Suprapubic skin (tissue), 4 donors: ENCODE data around the gene SH2D3C. TPM values are rescaled to one million over a fixed set of nuclear protein-coding genes. Genes with fewer than 3 reads are reported as not detected.

Source experiments
- DNase-seq, 2 donors: peaks; one replicate each; pipeline ENCODE4 v3.0.0-alpha.2; 2019; ENCODE audit warnings: low spot score in 2 of 2
- H3K27ac ChIP-seq: fragments of 200-600 bp; sonication (generic); one replicate; pipeline ENCODE4 v1.5.1; 2019
- H3K27me3 ChIP-seq: fragments of 200-600 bp; sonication (generic); one replicate; pipeline ENCODE4 v1.5.1; 2019
- H3K36me3 ChIP-seq: fragments of 200-600 bp; sonication (generic); one replicate; pipeline ENCODE4 v1.5.1; 2019
- H3K4me1 ChIP-seq: fragments of 200-600 bp; sonication (generic); one replicate; pipeline ENCODE4 v1.5.1; 2019
- H3K4me3 ChIP-seq: fragments of 200-600 bp; sonication (generic); one replicate; pipeline ENCODE4 v1.5.1; 2019; ENCODE audit warnings: mild to moderate bottlenecking
- H3K9me3 ChIP-seq: fragments of 200-600 bp; sonication (generic); one replicate; pipeline ENCODE4 v1.5.1; 2019
- CTCF ChIP-seq, 2 donors: fragments of 200-600 bp in 1 of 2; fragments of 450-650 bp in 1 of 2; sonication (generic) in 1 of 2; IDR thresholded peaks; one replicate each; pipeline ENCODE4 v1.5.1; 2016 to 2019; ENCODE audit warnings: antibody characterized with exemption in 2 of 2, mild to moderate bottlenecking in 1 of 2, moderate library complexity in 1 of 2
- EP300 ChIP-seq: sonication (generic); formaldehyde crosslinking; IDR thresholded peaks from one replicate; pipeline ENCODE4 v1.6.1; 2017; ENCODE audit warnings: antibody characterized with exemption
- POLR2A ChIP-seq, 2 donors: fragments of 450-650 bp; IDR thresholded peaks; one replicate each; pipeline ENCODE4 v1.6.1; 2017; ENCODE audit warnings: antibody characterized with exemption in 2 of 2, mild to moderate bottlenecking in 2 of 2, moderate library complexity in 2 of 2
- POLR2AphosphoS5 ChIP-seq, 3 donors: sonication (generic); formaldehyde crosslinking; IDR thresholded peaks; one replicate each; pipeline ENCODE4 v1.6.1; 2017; ENCODE audit warnings: antibody characterized with exemption in 3 of 3
- WGBS: methylation state at CpG from one replicate; pipeline ENCODE4 v1.1.5; 2018; 5-methylcytosine and 5-hydroxymethylcytosine counted together
- total RNA-seq, 4 donors: library from RNA; depleted of rRNA; stranded (reverse); fragments of >200 nt; gene quantifications; one replicate each; pipeline ENCODE4 v1.1.0, GENCODE V29; 2016

The SH2D3C gene
- total RNA-seq, 4 donors from 2014 or later, result 3.4 to 8.9 (median 6.1) TPM

- H3K36me3 ChIP-seq, result peaks cover 9% of the 10 kb centered on the region
- DNase-seq, result peak in 1 of 2 donors; percentile 87
Measured at GRCh38 chr9:127741831-127742434, 36.5 kb downstream of the SH2D3C start.

DNA sequence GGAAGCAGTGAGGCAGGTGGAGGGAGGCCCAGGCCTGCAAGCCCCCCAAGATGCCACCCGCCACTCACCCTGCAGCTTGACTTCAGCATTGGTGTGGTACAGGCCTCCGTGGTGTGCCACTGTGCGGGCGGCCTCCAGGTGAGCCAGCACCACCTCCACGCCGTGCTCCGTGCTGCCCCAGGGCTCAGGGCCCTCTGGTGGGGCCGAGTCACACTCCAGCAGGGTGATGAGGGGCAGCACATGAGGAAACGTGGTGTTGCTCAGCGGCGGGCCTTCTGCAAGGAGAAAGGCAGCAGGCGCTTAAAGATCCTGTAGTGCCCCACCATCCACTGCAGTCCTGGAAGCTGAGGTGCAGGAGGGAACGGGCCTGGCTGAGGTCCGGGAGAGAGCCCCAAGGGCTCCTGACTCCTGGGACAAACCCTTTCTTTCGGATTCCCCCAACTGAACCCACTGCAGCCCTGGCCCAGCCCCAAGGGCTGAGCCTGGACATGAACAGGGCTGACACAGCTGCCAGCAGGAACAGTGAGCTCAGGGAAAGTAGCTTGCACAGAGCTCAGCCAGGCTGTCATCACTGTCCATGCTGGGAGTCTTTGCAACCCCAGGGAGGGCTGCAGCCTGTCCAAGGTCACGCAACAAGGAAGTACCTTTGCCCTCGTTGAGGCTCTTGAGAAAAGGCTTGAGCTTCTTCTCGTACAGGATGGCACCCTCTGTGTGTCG is 38.7 kb downstream of the SH2D3C start:
- peak overlapping the region; percentile 84 for H3K27ac ChIP-seq
- no peaks in the 10 kb centered on the region for H3K27me3 ChIP-seq
- TF ChIP-seq POLR2AphosphoS5 (IDR thresholded peaks at IDR 0.05), result no peak
- DNase-seq, result no peak
- peaks cover 45% of the 10 kb centered on the region for H3K4me1 ChIP-seq
- 72% methylated on average over 12 of the region's 19 CpGs for WGBS
- peaks cover 8% of the 10 kb centered on the region for H3K36me3 ChIP-seq
- H3K4me3 ChIP-seq, result no peak overlapping the region
- H3K9me3 ChIP-seq, result no peaks in the 10 kb centered on the region

More at GRCh38 chr9:127741831-127742434, 36.5 kb downstream of the SH2D3C start:
- no peaks in the 10 kb centered on the region for H3K9me3 ChIP-seq
- peaks cover 39% of the 10 kb centered on the region for H3K4me1 ChIP-seq
- H3K4me3 ChIP-seq, result peak overlapping the region; percentile 26
- no peaks in the 10 kb centered on the region for H3K27me3 ChIP-seq
- H3K27ac ChIP-seq, result peak overlapping the region; percentile 84
- TF ChIP-seq POLR2AphosphoS5 (IDR thresholded peaks at IDR 0.05), result no peak
- TF ChIP-seq CTCF (IDR thresholded peaks at IDR 0.05), result no peak
- TF ChIP-seq EP300, result no peak
- no peak for TF ChIP-seq POLR2A (IDR thresholded peaks at IDR 0.05)
- WGBS, result 77% methylated on average over 34 of the region's 38 CpGs

- H3K4me3 ChIP-seq, result no peak overlapping the region
- no peak for DNase-seq
- H3K27me3 ChIP-seq, result no peaks in the 10 kb centered on the region
- H3K27ac ChIP-seq, result no peak overlapping the region
- TF ChIP-seq POLR2AphosphoS5 (IDR thresholded peaks at IDR 0.05) (no peak), POLR2A (IDR thresholded peaks at IDR 0.05) (no peak), EP300 (no peak), CTCF (IDR thresholded peaks at IDR 0.05) (no peak)
- H3K9me3 ChIP-seq, result no peaks in the 10 kb centered on the region
- WGBS, result 90% methylated on average over 11 of the region's 13 CpGs
- H3K36me3 ChIP-seq, result peaks cover 4% of the 10 kb centered on the region
- H3K4me1 ChIP-seq, result peaks cover 51% of the 10 kb centered on the region
Measured at GRCh38 chr9:127738666-127739065, 39.8 kb downstream of the SH2D3C start.

GRCh38 chr9:127735530-127736185 is 42.8 kb downstream of the SH2D3C start:
- no peak for DNase-seq
- H3K4me1 ChIP-seq, result peaks cover 29% of the 10 kb centered on the region
- H3K4me3 ChIP-seq, result peak overlapping the region; percentile 94
- WGBS, result 38% methylated on average over 13 of the region's 15 CpGs
- H3K27me3 ChIP-seq, result no peaks in the 10 kb centered on the region
- peak overlapping the region; percentile 26 for H3K27ac ChIP-seq
- H3K9me3 ChIP-seq, result no peaks in the 10 kb centered on the region
- peaks cover 26% of the 10 kb centered on the region for H3K36me3 ChIP-seq
- TF ChIP-seq POLR2A (IDR thresholded peaks at IDR 0.05) (no peak), POLR2AphosphoS5 (IDR thresholded peaks at IDR 0.05) (no peak), EP300 (no peak), CTCF (IDR thresholded peaks at IDR 0.05) (no peak)

DNA sequence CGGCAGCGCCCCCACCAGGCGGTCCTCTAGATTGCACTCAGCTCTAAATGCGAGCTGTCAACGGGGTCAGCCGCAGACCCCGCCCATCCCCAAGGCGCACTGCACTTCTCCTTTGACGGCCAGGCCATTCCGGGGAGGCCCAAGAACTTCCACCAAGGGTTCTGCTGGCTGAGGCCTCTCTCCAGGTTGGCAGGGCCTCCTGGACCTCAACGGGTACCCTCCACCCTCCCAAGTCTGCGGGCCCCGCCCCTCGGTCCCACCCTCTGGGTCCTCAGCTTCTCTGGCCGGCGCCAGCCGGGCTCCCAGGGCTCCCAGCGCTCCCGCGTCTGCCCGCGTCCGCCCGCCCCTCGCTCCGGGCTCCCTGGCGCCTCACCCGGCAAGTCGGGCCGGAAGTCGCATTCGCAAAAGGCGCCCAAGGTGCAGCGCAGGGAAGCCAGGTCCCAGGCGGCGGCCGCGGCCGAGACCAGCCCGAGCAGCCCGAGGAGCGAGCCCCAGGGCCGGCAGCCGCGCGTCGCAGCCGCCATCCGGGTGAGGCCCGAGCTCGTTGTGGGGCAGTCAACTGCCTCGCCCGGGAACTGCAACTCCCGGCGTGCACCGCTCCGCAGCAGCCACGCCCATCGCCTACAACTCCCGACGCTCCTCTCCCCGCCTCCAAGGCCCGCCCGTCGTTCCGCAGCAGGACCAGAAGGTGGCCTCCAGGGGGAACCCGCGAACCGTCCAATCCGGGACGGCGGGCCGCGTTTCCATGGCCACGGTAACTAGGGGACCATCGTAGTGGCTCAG is 43.5 kb downstream of the SH2D3C start, which contains the start of gene TOR2A:
Gene TOR2A (minus strand): TSS at position 548 of the 783 bp plus-strand sequence. CDS start 24 bp downstream, at position 524.
- H3K9me3 ChIP-seq, result no peaks in the 10 kb centered on the region
- peak within 1 kb of the TSS; percentile 94 for H3K4me3 ChIP-seq
- DNase-seq, result peak; percentile 99 to 100
- H3K27me3 ChIP-seq, result no peaks in the 10 kb centered on the region
- TF ChIP-seq POLR2AphosphoS5 (IDR thresholded peaks at IDR 0.05) (peak in 2 of 3 donors; percentile 54 to 89), CTCF (IDR thresholded peaks at IDR 0.05) (peak; percentile 93 to 99), POLR2A (IDR thresholded peaks at IDR 0.05) (peak in 1 of 2 donors; percentile 85), EP300 (no peak)
- WGBS, result 0% methylated on average over 6 of the region's 76 CpGs
- peak within 1 kb of the TSS; percentile 95 for H3K27ac ChIP-seq
- H3K4me1 ChIP-seq, result peaks cover 22% of the 10 kb centered on the region
- H3K36me3 ChIP-seq, result peaks cover 32% of the 10 kb centered on the region
